Measurements from ENCODE around the gene IFT122. TPM values are rescaled to one million over a fixed set of nuclear protein-coding genes. Genes with fewer than 3 reads are reported as not detected.
A peak's percentile ranks its signal among the peaks of the same experiment; 100 is the strongest.

IFT122 gene
- total and polyA plus RNA-seq, 8 donors, result 9.9 to 163 (median 19.6) TPM

DNA sequence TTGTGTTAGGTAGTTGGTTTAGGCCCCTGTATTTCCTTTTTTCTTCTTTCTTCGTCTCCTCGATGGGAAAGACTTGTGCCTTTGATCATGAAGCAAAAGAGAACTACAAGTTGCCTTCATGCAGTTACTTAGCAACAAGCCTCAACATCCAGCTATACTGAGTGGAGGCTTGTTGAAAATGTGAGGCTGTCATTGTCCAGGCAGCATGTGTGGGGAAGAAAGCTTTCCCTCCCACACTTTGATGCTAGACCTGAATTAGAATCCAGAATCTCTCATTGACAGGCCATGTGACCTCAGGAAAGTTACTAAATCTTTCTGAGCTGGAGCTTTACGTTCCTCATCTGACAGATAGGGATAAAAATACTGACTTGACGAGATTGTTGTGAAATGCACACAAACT lies 23.7 kb downstream of the IFT122 start:
- TF ChIP-seq POLR2A (IDR thresholded peaks at IDR 0.05) (no peak), POLR2AphosphoS5 (IDR thresholded peaks at IDR 0.05) (no peak), EP300 (IDR thresholded peaks at IDR 0.05) (no peak)
- TF ChIP-seq, protein P1, sequence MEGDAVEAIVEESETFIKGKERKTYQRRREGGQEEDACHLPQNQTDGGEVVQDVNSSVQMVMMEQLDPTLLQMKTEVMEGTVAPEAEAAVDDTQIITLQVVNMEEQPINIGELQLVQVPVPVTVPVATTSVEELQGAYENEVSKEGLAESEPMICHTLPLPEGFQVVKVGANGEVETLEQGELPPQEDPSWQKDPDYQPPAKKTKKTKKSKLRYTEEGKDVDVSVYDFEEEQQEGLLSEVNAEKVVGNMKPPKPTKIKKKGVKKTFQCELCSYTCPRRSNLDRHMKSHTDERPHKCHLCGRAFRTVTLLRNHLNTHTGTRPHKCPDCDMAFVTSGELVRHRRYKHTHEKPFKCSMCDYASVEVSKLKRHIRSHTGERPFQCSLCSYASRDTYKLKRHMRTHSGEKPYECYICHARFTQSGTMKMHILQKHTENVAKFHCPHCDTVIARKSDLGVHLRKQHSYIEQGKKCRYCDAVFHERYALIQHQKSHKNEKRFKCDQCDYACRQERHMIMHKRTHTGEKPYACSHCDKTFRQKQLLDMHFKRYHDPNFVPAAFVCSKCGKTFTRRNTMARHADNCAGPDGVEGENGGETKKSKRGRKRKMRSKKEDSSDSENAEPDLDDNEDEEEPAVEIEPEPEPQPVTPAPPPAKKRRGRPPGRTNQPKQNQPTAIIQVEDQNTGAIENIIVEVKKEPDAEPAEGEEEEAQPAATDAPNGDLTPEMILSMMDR (IDR thresholded peaks at IDR 0.05), result no peak
- H3K27me3 ChIP-seq, result no peaks in the 10 kb centered on the region
- H3K27ac ChIP-seq, result no peak overlapping the region
- peaks cover 3 to 63% (median 45%) of the 10 kb centered on the region in 4 donors for H3K36me3 ChIP-seq
- no peak for DNase-seq
- WGBS, 5 donors, result 81 to 96% (median 91%) methylated on average over 4 of the region's 4 CpGs
- H3K9me3 ChIP-seq, result no peaks in the 10 kb centered on the region
- no peak overlapping the region for H3K4me3 ChIP-seq
- peaks cover 0 to 14% (median 3%) of the 10 kb centered on the region in 4 donors for H3K4me1 ChIP-seq
- intact Hi-C loops (cut with DNase I; ENCODE audit: low total_unique reads), result no loop called here

DNA sequence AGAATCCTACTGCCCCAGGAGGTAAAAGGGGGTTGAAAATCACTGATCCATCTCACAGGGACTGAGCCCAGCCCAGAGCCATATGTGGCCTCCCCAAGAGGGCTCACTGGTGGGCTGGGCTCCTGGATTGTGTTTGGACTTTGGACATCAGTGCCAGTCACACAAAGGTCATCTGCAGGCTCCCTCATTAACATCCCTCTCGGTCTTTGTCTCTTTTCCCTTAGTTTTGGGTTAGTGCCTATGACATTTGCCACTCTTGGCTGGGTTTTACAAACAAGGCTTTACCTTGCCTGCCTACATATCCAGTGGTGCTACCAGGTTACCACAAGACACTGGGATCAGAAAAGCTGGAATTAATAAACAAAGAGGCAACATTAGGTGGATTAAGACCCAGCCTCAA lies 27.9 kb downstream of the IFT122 start:
- no peak overlapping the region for H3K4me3 ChIP-seq
- WGBS, 5 donors, result 68 to 100% (median 76%) methylated on average over 1 of the region's 1 CpG
- TF ChIP-seq POLR2A (IDR thresholded peaks at IDR 0.05), result no peak
- TF ChIP-seq EP300 (IDR thresholded peaks at IDR 0.05), result no peak
- H3K36me3 ChIP-seq, result peaks cover 7 to 77% (median 55%) of the 10 kb centered on the region in 4 donors
- peak overlapping the region in 1 of 5 donors; percentile 35 for H3K27ac ChIP-seq
- peaks cover 0 to 15% (median 7%) of the 10 kb centered on the region in 4 donors for H3K4me1 ChIP-seq
- H3K27me3 ChIP-seq, result no peaks in the 10 kb centered on the region
- DNase-seq, result no peak
- intact Hi-C loops (cut with DNase I; ENCODE audit: low total_unique reads), result no loop called here
- H3K9me3 ChIP-seq, result no peaks in the 10 kb centered on the region

DNA sequence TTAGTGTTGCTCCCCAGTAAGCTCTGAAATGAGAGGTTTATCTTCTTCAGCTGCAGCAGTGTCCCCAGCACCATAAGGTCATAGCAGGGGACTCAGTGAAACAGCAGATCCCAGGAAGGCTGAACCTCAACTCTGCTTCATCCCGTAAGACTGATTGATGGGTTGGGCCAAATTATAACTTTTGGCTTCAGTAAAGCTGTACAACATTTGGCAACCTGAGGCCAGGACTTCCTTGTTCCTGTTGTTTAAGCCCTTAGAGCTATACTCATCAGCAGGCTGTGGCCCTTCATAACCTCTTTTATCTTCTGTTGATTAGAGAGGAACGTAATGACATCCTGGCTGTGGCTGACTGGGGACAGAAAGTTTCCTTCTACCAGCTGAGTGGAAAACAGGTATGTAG lies 29.0 kb downstream of the IFT122 start:
- WGBS, 5 donors, result 26 to 61% (median 31%) methylated on average over 2 of the region's 2 CpGs
- H3K36me3 ChIP-seq, result peaks cover 7 to 73% (median 49%) of the 10 kb centered on the region in 4 donors

DNA sequence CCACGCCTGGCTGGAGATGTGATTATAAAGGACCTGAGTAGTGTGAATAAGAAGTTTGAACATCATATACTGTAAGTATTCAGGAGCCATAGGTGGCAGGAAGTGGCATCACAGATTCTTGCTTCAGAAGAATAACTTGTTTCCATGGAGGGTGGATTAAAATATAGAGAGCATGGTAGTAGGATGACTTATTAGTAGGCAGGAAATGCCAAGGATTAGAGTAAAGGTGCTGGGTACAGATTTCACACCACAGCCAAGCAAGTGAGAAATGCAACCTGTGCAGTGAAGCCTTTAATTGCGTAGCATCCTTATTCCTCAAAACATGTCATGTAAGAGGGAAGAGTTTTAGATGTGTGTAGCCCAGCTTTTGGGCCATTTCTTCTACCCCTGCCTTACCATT lies 30.8 kb downstream of the IFT122 start:
- TF ChIP-seq EP300 (IDR thresholded peaks at IDR 0.05), result no peak
- WGBS, 5 donors, result 91 to 98% (median 97%) methylated on average over 2 of the region's 2 CpGs
- DNase-seq, result no peak
- intact Hi-C loops (cut with DNase I; ENCODE audit: low total_unique reads), result no loop called here
- peaks cover 8 to 72% (median 47%) of the 10 kb centered on the region in 4 donors for H3K36me3 ChIP-seq
- no peak overlapping the region for H3K4me3 ChIP-seq
- no peak overlapping the region for H3K27ac ChIP-seq
- H3K4me1 ChIP-seq, result peaks cover 0 to 15% (median 7%) of the 10 kb centered on the region in 4 donors
- H3K27me3 ChIP-seq, result no peaks in the 10 kb centered on the region
- no peaks in the 10 kb centered on the region for H3K9me3 ChIP-seq

More for the DNA sequence above, 29.0 kb downstream of the IFT122 start:
- intact Hi-C loops (cut with DNase I; ENCODE audit: low total_unique reads), result no loop called here
- Histone ChIP-seq H3K4me3 (no peak overlapping the region), H3K27ac (peak overlapping the region in 2 of 5 donors; percentile 35 to 56), H3K4me1 (peaks cover 0 to 15% (median 7%) of the 10 kb centered on the region in 4 donors), H3K27me3 (no peaks in the 10 kb centered on the region), H3K9me3 (no peaks in the 10 kb centered on the region)
- DNase-seq, result peak in 1 of 2 donors; percentile 41
- TF ChIP-seq EP300 (IDR thresholded peaks at IDR 0.05) (no peak), POLR2A (IDR thresholded peaks at IDR 0.05) (no peak), POLR2AphosphoS5 (IDR thresholded peaks at IDR 0.05) (peak in 1 of 3 donors; percentile 68)

DNA sequence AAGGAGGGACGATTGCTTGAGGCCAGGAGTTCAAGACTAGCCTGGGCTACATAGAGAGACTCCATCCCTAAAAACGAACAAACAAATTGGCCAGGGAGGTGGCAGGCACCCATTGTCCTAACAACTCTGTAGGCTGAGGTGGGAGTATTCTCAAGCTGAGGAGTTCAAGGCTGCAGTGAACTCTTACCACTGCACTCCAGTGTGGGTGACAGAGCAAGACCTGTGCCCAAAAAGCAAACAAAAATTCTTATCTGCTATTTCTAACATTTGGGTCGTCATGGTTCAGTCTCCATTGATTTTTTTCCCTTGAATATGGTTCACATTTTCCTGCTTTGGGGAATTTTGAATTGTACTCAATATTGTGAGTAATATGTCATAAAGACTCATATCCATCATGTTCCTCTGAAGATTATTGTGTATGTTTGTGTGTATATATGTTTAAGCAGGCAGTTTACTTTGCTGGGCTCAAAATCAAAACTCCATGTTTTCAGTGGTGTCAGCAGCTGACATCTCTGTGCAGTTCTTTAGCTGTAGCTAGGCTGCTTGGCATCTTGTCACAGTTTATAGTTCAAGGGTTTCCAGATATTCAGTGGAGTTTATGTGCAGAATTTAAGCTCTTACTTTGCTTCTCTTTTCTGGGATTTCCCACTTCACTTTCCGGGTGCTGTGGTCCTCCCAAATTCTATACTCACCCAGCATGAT lies 33.2 kb downstream of the IFT122 start:
- TF ChIP-seq POLR2AphosphoS5 (IDR thresholded peaks at IDR 0.05) (no peak), POLR2A (IDR thresholded peaks at IDR 0.05) (no peak), EP300 (IDR thresholded peaks at IDR 0.05) (no peak)
- TF ChIP-seq, protein P1 (IDR thresholded peaks at IDR 0.05), result no peak
- no peak overlapping the region for H3K27ac ChIP-seq
- H3K36me3 ChIP-seq, result peaks cover 18 to 80% (median 62%) of the 10 kb centered on the region in 4 donors

DNA sequence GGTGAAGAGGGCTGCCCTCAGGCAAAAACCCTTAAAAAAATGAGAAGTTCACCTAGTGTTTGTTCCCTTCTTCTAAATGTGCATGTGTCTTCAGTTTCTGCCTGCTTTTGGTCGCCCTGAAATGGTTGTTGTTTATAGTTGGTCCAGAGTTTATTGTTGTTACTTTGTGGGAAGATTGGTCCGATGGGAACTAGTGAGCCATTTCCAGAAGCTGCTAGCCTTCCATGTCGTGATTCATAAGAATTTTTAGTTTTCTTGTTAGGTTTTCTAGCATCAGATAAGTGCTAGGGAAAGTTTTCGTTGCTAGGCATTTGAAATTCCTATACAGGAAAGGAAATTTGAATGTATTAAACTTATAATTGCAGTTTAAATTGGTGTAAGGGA lies 33.7 kb downstream of the IFT122 start:
- WGBS, 5 donors, result 60 to 90% (median 85%) methylated on average over 4 of the region's 4 CpGs
- Histone ChIP-seq H3K4me3 (no peak overlapping the region), H3K27me3 (no peaks in the 10 kb centered on the region), H3K4me1 (peaks cover 0 to 11% (median 5%) of the 10 kb centered on the region in 4 donors), H3K9me3 (no peaks in the 10 kb centered on the region), H3K36me3 (peaks cover 23 to 80% (median 67%) of the 10 kb centered on the region in 4 donors), H3K27ac (no peak overlapping the region)
- intact Hi-C loops (cut with DNase I; ENCODE audit: low total_unique reads), result no loop called here
- no peak for DNase-seq
- TF ChIP-seq POLR2AphosphoS5 (IDR thresholded peaks at IDR 0.05) (no peak), EP300 (IDR thresholded peaks at IDR 0.05) (no peak), POLR2A (IDR thresholded peaks at IDR 0.05) (no peak)
- TF ChIP-seq, protein P1 (IDR thresholded peaks at IDR 0.05), result no peak

More for the DNA sequence above, 33.2 kb downstream of the IFT122 start:
- WGBS, 5 donors, result 65 to 72% (median 68%) methylated on average over 4 of the region's 4 CpGs
- intact Hi-C loops (cut with DNase I; ENCODE audit: low total_unique reads), result no loop called here
- Histone ChIP-seq H3K4me1 (peaks cover 0 to 15% (median 7%) of the 10 kb centered on the region in 4 donors), H3K4me3 (no peak overlapping the region), H3K9me3 (no peaks in the 10 kb centered on the region), H3K27me3 (no peaks in the 10 kb centered on the region)
- no peak for DNase-seq
